KBM-7 (cell line): Measurements from ENCODE around the gene CDRT15L2.
"Not testable (repeated sequence)": the region's sequence is repeated elsewhere in the genome, so short reads cannot be mapped to it uniquely, and the experiment has no call there.

Experiments
- DNase-seq: peaks from one replicate; pipeline ENCODE4 v3.0.0-alpha.2; 2015
- in situ Hi-C: fragments of 300-500 bp; cut with MboI; formaldehyde crosslinking; loops from 2 replicates; pipeline ENCODE4 v1.14.3; 2020; ENCODE audit warnings: low sequenced_read_pairs, low pct_unique_long_range_greater_than_20kb, mixed read lengths

CDRT15L2 gene

DNA sequence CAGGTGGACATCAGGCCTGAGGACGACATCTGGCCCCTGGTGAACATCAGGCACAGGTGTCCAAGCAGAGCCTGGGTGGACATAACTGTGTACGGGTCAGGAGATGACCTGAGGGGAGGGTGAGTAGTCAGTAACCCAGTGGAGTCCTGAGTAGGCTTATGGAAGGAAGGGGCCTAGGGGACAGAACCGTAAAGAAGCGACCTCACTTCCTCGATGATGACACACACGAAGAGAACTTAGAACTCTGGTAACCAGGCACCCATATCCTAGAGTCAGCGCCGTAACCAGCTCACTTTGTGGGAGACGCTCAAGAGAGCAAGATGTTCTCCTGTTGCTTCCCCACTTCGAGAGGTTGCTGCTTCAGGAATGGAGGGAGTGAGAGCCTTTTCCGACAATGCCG is at the start of gene CDRT15L2:
TSS of gene CDRT15L2 (plus strand) at position 301 of the 400 bp plus-strand sequence. CDS start at position 321, 20 bp downstream.
- DNase-seq, in situ Hi-C loops: not testable (repeated sequence)

DNA sequence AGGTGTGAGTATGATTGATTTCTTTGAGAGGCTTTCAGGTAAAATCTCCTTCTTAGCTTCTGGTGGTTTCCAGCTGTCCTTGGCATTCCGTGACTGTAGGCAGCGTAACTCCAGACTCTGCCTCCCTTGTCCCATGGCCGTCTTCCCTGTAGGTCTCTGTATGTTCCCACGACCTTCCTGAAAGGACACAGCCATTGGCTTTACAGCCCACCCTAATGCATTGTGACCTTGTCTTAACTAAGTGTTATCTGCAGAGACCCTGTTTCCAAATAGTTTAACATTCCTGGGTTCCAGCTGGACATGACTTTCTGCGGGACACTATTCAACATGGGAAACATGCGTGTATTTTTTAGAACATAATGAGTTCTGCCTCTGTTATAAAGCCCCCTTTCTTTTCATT is 49.4 kb upstream of the CDRT15L2 start:
- in situ Hi-C loops, DNase-seq: not testable (repeated sequence)

DNA sequence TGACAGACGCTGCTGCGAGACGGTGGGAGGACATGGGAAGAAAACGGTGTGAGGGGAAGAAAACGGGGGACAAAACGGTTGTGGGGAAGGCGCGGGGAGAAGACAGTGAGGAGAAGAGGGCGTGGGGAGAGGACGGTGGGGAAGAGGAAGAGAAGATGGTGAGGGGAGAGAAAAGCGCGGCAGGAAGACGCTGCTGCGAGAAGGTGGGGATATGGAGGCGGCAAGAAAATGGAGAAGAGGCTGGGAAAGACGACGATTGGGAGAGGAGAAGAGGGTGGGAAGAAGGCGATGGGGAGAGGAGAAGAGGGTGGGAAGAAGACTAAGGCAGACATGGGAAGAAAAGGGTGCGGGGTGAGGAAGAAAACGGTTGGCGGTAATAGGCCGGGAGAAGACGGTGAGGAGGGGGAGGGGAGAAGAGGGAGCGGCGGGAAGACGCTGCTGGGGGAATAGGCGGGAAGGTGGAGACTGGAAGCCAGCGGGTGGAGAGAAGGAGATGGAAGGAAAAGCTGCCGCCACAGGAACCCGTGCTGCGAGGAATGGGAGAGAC is 46.9 kb upstream of the CDRT15L2 start:
- in situ Hi-C loops, DNase-seq: not testable (repeated sequence)

DNA sequence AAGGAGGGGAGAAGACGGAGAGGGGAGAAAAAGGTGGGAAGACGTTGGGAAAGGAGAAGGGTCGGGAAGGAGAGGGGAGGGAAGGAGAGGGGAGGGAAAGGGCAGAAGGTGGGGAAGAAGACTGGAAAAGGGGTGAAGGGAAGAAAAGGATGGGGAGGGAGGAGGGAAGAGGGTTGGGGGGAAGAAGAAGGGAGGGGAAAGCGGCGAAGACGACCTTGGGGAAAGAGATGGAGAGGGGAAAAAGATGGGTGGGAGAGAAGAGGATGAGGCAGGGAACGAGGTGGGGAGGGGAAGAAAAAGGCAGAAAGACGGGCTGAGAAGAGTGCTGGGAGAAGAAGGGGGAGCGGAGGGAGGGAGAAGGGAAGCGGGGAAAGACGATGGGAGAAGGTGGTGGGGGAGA is 46.3 kb upstream of the CDRT15L2 start:
- in situ Hi-C loops, DNase-seq: not testable (repeated sequence)

DNA sequence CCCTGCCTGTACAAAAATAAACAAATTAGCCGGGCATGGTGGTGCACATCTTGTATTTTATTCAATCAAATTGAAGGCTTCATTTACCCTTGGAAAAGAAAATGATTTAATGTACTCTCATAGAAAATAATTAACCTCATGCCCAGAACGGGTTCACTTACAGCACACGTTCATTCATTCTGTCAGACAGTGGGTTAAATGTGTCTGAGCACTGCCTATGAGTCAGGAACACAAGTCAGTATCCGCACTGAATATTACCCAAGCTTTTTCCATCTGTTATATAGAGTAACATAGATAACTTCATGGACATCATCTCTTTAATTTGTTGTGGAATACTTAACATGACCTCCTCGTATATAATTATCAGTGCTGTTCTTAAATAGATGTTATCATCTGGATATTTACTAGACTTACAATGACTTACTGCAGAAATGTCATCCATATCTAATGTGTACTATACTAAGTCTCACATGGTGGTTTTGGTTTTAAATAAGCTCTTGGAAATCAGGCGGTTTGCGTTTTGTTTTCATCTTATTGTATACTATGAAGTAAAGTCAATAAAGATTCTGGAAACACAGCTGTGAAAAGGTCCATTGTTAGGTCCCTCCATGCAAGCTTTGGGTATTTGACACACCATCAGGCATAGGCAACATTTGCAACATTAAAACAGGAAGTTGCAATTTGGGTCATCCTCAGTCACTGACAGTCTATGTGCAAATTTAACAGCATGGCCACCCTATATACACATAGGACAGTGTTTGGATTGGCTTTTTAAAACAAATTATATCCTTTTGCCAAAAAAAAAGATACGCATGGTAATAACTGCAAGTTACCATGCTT is 44.6 kb upstream of the CDRT15L2 start:
- DNase-seq = peak; percentile 46
- in situ Hi-C loops = not testable (repeated sequence)

DNA sequence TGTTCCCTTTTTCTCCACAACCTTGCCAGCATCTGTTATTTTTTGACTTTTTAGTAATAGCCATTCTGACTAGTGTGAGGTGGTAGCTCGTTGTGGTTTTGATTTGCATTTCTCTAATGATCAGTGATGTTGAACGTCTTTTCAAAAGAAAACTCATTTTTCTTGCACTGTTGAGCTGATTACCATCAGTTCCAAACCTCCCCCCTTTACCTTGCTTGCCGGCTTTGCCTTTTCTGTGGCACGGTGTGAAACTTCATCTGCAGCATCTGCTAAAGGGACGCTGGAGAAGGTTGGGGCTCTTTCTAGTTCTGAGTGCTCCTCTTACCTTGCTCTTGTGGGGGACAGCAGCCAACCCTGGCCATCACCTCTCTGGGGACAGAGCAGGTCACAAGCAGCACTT is 39.1 kb upstream of the CDRT15L2 start:
- DNase-seq, in situ Hi-C loops: not testable (repeated sequence)

DNA sequence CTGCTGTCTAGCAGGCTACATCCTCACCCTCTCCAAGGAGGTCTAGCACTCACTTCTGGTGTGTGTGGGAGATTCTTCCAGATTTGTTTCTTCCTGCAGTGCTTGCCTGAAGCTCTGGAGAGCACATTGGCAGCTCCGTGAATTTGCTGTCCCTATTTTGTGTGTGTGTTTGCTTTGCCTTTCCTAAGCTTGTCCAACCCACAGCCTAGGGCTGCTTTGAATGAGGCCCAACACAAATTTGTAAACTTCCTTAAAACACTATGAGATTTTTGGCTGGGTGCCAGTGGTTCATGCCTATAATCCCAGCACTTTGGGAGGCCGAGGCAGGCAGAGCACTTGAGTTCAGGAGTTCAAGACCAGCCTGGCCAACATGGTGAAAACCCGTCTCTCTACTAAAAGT is 38.7 kb upstream of the CDRT15L2 start:
- DNase-seq = peak; percentile 44
- in situ Hi-C loops = not testable (repeated sequence)

DNA sequence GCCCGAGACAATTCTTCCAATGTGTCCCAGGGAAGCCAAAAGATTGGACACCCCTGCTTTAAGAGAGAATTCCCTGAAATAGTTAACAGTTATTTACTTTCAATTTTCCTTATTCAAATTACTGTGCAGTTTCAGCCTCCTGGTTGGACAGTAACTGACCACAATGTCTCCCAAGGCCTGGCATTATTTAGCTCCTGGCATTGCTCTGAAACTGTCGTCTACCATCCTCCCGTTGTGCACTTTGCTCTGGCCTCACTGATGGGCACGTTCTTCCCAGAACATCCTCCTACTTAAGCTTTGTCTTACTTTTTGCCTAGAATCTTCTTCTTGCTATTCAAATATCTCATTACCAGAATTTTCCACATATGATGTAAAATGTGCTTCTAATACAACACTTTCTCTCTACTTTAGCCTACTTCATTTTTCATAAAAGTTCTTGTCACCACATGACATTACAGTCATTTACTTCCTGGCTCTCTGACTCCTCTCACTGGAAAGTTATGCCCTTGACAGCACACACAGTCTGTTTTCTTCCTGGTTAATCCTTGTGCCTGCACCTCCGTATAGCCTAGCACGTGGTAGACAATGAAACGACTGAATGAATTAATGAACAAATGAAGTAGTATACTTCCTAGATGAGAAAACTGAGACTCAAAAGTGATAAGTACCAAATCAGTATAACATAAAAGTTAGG is 37.5 kb upstream of the CDRT15L2 start:
- in situ Hi-C loops = not testable (repeated sequence)
- DNase-seq = peak; percentile 63

DNA sequence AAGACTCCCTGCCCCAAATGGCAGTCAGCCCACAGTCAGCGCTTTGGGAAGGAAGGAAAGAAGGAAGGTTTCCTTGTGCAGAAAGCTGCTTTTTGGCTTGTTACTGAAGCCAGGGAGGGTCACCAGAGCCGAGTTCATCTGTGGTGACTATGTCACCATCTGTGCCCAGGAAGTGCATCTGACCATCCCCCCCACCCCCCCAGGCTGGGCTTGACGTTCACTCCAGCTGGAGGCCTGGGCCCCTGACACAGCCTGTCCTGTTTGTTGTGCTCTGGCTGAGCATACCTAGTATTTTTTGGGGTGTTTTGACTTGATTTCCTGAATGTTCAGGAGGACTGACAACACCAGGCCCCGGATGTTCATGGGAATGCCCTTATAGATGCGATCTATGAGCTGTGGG is 31.6 kb upstream of the CDRT15L2 start:
- DNase-seq, in situ Hi-C loops: not testable (repeated sequence)

DNA sequence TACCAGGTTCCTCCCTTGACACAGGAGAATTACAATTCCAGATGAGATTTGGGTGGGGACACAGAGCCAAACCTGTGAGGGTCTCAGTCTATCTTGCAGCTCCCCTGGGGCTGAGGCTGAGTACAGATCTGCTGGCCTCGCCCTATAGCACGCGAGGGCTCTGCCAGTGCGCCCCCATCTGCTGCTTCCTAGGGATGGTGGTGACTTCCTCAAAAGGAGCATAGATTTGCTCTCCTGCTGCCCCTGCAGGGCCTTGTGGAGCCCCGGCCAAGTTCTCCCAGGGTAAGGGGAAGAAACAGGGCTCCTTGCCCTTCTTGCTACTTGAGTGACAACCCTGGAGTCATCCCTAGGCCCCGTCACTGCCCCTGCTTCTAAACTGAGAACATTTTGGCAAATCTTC is 26.6 kb upstream of the CDRT15L2 start:
- in situ Hi-C loops = not testable (repeated sequence)

DNA sequence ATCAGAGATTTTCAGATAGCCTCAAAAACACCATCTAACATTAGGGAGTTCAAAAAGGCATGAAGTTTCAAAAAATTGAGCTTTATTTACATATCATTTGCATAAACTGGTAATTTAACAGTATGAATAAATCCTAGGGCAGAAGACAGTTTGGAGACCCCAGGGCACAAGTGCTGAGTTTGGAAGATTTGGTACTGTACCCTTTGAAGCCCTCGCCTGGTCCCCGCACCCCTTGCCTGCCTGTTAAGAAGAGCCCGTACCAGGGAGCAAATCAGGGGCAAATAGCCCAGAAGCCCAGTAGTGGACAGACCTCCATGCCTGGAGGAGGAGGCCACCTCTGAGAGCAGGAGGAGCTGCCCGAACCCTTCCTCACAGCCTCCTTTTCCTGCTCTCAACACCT is 24.8 kb upstream of the CDRT15L2 start:
- DNase-seq, in situ Hi-C loops: not testable (repeated sequence)

More for the DNA sequence above, 26.6 kb upstream of the CDRT15L2 start:
- not testable (repeated sequence) for DNase-seq

DNA sequence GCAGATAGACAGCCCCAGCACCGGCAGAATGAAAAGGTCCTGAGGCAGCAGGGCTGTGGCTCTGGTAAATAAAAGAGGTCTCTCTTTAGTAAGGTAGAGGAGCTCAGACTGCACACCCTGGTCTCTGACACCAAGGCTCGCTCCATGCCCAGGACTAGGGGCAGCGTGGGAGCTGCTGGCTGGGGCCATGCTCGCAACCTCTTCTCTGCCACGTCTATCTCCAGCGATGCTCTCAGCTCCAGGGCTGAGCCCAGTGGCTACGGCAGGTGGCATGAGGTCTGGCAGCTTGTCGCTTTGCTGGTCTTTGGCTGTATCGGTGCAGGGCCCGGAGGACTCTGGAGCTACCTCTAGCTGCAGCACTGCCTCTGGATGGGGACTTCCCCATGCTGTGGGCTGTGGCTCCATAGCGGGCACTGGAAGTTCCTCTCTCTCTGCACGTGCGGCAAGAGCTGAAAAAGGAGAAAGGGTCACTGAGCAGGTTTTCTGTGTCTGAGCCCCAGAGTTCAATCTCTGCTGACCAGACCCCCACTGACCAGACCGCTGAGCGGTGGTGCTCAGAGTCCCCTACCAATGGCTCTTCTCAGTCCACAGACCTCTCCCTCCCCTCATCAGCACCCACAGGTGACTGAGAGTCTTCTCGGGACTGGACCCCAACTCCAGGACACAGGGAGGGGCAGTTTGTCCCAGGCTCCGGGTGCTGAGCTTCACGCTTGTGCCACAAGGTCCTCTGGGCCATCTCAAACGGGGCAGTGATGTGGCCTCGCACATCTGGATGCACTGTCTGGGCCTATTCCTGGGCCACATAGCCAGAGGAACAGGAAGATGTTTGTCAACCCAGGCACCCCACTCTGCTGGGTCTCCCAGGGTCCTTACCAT is 24.2 kb upstream of the CDRT15L2 start:
- in situ Hi-C loops, DNase-seq: not testable (repeated sequence)

DNA sequence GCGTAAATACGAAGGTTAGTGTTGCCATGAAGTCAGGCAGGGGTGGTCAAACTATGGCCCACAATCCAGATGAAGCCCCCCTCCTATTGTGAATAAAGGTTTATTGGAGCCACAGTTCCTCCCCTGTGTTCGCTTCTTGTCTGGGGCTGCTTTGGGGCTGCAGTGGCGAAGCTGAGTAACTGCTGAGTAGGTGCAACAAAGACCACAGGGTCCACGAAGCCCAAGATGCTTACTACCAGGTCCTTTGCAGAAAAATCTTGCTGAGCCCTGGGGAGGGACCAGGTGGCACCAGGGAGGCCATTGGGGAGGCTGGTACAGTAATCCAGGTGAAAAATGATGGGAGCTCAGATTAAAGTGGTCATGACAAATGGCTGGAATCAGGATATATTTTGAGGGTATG is 21.4 kb upstream of the CDRT15L2 start:
- in situ Hi-C loops, DNase-seq: not testable (repeated sequence)

DNA sequence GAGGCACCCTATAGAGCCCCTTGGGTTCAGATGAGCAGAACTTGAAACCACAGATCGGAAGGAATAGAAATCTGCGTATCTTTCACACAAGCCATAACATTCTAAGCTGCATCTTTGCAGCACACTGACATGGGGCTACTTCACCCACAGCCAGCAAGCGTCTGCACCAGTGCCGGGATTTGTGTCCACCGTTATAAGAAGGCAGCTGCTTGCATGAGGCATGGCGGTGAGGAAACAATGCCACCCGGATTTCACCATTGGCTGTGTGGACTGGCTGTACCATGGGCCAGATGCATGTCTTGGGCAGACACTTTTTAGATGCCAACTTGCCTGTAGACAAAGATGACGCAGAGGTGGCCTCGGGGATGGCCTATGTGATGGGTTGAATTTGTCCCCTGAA is 20.5 kb upstream of the CDRT15L2 start:
- DNase-seq, in situ Hi-C loops: not testable (repeated sequence)

DNA sequence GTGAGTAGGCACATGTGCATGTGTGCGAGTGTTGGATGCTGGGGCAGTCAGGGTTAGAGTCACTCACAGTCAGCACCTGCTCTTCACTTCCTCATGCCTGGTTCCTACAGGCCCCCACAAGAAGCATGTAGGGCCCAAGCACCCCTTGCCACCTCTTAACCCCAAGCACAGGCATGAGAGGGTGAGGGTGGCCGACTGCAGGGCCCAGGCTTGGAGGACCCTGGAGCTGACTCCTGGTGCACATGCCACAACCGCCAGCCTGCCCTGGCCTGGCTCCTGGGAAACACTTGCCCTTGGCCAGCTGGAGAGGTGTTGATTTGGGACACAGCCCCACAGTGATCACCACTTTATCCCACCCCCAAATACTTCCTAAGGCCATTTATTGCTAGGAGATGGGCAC is 16.9 kb upstream of the CDRT15L2 start:
- in situ Hi-C loops = no loop called here
- DNase-seq = no peak

DNA sequence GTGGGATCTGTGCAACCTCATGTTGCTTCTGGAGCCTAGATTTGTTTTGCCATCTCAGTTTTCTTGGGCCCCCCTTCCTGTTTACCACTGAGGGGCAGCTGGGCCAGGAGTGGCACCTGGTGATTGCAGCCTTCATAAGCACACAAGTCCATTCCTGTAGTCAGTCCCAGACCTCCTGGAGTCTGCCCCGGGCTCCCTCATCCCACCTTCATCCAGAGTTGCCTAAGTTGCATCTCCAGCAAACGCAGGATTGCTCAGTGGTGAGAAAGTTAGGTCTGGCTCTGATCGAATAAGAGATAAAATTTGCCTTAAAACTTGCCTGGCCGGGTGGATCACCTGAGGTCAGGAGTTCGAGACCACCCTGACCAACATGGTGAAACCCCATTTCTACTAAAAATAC is 14.3 kb upstream of the CDRT15L2 start:
- in situ Hi-C loops = not testable (repeated sequence)

DNA sequence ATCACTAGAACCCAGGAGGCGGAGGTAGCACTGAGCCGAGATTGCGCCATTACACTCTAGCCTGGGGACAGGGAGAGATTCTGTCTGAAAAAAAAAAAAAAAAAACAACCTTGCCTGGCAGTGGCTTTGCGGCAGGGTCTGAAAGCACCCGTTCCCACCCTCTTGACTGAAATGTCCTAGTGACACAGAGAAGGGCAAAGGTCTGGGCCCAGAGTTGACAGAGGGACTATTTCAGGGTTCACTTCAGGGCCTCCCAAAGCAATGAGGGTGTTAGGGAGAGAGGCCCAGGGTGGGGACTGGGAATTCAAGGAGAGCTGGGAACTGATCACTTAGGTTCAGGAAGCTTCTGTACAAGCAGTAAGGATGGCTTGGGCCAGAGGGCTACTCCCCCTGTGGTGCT is 13.8 kb upstream of the CDRT15L2 start:
- in situ Hi-C loops = no loop called here
- DNase-seq = no peak

More for the DNA sequence above, 14.3 kb upstream of the CDRT15L2 start:
- DNase-seq = not testable (repeated sequence)

DNA sequence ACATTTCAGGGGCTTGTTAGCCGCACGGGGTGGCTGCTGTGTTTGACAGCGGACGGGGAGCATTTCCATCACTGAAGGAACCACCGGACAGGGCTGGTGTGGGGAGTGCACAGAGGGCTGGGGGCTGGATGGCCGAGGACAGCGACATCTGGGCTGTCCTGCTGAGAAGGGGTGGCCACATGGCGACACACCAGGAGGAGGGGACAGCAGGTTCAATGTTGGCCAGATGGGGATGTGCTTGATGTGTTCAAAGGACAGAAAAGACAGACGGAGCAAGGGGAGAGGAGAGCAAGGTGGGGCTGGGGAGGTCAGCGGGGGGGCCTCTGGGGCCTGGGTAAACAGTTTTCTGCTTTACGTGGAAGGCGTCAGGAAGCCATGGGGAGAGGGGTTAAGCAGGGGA is 12.8 kb upstream of the CDRT15L2 start:
- in situ Hi-C loops, DNase-seq: not testable (repeated sequence)

DNA sequence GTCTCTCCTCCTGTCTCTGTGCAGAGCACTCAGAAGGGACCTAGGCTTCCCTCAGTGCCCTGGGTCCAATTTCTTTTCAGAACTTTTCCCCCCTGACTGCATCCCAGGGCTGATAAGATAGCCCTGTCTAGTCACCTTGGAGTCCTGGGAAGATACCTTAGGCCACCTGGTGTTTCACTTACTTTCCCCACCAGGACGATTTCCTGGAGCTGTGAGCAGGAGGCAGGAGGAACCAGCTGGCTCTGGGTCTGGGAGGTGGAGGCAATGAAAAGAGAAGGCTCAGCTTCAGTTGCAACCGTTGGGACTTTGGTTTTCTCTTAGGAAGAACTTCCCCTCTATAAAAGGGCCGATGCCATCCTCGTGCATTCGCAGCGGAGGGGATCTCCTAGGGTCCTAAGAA is 12.1 kb upstream of the CDRT15L2 start:
- DNase-seq = not testable (repeated sequence)

More for the DNA sequence above, 12.1 kb upstream of the CDRT15L2 start:
- in situ Hi-C loops = not testable (repeated sequence)
